GM12873 (cell line): ENCODE results near the gene TUBB.
A peak's percentile ranks its signal among the peaks of the same experiment; 100 is the strongest.

Experiments used
- TF ChIP-seq, protein P1 (sequence below): IDR thresholded peaks from 2 replicates; pipeline ENCODE4 v1.5.1; 2012; ENCODE audit warnings: low read depth, mild to moderate bottlenecking, moderate library complexity, low read length, control low read depth; ENCODE audit not compliant: insufficient read depth; ENCODE audit errors: missing control alignments

TUBB gene

DNA sequence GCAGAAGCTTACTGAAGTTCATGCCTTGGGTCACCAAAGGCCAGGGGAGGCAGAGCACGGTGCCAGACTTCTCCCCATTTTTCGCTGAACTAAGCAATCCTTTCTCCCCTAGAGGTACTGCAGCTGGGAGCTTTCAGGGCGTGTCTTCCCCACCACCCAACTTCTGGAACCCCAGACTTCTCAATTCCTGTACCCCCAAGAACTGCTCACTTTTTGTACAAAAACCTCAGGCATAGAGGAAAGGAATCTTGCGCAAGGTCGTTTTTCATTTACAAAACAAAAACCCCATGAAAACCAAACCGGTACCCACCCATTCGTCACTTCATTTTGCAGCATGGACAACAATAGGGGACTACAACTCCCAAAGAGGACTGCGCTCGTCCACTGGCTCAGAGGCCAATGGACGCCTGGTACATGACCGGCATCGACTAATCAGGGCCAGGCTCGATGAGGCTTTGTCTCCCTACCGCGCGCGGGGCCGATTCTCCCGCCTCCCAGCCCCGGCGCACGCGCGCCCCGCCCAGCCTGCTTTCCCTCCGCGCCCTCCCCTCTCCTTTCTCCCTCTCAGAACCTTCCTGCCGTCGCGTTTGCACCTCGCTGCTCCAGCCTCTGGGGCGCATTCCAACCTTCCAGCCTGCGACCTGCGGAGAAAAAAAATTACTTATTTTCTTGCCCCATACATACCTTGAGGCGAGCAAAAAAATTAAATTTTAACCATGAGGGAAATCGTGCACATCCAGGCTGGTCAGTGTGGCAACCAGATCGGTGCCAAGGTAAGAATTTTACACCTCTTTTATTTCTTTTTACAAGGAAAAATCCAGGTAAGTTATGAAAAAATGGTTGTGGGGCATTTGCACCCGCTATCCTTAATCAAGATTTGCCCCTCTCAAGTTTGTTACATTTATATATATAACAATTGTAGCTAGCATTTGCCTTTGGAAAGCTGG is at the start of gene TUBB:
TUBB (plus strand) TSS at position 562 of the 947 bp plus-strand sequence; CDS start at position 717, 155 bp downstream.
- TF ChIP-seq, protein P1, sequence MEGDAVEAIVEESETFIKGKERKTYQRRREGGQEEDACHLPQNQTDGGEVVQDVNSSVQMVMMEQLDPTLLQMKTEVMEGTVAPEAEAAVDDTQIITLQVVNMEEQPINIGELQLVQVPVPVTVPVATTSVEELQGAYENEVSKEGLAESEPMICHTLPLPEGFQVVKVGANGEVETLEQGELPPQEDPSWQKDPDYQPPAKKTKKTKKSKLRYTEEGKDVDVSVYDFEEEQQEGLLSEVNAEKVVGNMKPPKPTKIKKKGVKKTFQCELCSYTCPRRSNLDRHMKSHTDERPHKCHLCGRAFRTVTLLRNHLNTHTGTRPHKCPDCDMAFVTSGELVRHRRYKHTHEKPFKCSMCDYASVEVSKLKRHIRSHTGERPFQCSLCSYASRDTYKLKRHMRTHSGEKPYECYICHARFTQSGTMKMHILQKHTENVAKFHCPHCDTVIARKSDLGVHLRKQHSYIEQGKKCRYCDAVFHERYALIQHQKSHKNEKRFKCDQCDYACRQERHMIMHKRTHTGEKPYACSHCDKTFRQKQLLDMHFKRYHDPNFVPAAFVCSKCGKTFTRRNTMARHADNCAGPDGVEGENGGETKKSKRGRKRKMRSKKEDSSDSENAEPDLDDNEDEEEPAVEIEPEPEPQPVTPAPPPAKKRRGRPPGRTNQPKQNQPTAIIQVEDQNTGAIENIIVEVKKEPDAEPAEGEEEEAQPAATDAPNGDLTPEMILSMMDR: peak; percentile 6

DNA sequence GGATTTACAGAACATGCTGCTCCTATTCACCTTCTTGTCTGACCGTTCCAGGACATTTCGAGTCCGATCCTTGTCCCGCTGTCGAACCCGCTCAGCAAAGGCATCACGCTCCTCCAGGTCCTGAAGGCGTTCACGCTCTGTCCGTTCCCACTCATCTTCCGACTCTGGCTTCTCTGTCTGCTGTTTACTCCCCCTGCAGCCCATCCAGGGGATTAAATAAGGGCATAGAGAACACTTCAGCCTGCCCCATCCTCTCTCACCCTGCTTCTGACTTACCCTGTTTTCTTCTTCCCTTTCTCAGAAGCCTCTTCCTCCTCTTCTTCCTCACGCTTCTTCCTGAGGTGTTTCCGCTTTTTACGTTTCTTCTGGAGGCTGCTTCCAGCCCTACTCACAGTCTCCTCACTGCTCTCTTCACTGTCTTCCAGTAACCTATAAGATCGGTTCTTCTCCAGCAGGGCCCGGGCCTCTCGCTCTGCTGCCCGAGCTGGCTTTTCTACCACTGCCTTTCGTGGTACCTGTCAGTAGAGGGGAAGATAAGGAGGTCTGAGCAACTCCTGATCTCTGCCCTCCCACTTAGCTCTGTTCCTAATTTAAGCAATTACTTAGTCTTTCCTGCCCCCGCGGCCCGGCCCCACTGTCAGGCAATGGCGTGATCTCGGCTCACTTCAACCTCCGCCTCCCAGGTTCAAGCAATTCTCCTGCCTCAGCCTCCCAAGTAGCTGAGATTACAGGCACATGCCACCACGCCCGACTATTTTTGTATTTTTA is 49.2 kb upstream of the TUBB start:
- TF ChIP-seq, protein P1: peak; percentile 32

DNA sequence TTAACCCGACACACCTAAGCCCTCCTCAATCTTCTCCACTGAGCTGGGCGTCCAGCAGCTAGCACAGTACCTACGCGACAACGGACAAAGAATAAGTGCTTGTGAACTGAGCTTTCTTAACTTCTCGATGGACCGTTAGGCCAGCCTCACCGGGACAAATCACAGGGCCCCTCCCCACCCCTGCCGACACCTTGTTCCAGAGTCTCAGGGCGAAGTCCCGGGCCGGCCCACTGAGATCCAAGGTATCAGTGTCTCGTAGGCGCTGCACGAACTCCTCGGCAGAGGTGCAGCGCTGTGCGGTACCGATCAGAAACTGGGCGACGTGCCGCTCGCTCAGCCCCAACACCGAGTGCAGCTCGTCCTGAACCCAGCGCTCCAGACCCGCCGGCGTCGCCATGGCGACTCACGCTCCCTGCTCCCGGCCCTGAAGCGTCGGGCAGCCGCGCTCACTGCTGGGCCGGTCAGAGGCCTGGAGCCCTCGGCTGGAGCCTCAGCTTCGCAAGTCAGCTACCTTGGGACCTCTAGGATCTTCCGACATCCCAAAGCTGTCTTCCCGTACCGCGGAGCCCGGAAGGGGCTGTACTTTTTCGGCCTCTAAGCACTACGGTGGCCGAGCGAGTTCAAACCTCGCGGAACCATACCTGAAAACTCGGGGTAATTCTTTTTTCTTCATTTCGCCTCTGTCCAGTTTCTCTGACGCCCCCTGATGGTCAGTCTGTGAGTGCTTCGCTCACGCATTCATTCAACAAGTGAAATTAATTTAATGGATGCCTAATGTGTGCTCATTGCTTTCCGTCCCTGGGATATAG is 47.5 kb upstream of the TUBB start, which contains the start of gene DHX16:
DHX16 (minus strand) TSS at position 562 of the 809 bp plus-strand sequence; CDS start at position 397, 165 bp downstream.
- TF ChIP-seq, protein P1: peak; percentile 78

DNA sequence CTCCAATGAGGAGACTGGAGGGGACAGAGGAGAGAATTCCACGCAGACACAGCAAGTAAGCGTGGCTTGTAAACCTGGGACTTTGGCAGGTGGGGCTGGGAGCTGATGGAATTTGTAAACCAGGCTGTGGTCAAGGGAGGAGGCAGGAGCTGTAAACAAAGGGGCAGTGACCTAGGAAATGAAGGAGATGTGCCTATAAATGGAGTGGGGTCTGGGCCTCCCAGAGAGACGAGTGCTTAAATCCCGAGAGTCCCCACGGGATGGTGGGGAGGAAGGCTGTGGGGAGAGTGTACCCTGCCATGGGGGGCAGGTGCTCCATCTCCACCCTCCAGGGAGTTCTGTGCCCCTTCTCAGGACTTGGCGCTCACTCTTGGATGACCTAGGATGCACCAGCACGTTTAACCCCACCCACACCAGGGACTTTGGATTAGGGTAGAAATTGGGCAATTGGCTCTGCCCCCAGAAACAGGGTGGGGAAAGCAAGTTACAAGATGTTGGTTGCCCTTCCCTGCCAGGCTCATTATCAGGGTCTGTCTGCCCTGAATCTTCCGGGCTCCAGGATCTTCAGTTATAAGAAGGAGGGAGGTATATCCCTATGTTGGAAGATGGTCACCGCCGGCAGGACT is 43.4 kb upstream of the TUBB start:
- TF ChIP-seq, protein P1: no peak

DNA sequence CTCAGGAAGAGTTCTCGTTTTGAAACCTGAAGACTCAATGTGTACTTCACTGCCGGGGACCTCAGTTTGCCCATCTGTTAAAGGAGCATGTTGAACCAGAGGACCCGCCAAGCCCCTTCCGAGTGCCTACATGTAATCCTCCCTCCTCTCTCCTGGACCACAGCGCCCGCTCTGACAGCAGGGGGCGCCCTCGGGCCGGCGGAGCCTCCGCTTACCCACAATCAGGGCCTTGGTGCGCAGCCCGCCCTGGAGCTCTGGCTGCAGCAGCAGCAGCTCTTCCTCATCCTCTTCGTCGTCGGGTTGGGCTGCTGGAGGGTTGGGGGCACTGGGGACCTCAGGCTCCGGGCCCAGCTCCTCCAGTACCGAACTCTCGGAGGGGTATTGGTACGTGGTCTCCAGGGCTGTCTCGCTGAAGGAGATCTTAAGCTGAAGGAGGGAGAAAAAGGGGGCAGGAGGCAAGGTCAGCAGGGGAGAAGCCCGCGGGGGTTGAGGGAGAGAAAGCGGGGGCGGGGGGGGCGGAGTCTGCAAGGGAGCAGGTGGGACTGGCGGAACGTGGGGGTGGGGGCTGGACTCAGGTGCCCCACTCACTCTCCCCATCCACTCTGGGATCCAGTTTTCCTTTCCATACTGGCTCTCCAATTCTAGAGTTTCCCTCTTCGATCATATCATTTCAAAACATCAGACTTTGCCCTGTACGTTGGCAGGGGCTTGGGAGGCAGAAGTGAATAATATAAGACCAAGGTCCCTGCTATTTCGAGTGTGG is 41.0 kb upstream of the TUBB start:
- TF ChIP-seq, protein P1: peak; percentile 96

DNA sequence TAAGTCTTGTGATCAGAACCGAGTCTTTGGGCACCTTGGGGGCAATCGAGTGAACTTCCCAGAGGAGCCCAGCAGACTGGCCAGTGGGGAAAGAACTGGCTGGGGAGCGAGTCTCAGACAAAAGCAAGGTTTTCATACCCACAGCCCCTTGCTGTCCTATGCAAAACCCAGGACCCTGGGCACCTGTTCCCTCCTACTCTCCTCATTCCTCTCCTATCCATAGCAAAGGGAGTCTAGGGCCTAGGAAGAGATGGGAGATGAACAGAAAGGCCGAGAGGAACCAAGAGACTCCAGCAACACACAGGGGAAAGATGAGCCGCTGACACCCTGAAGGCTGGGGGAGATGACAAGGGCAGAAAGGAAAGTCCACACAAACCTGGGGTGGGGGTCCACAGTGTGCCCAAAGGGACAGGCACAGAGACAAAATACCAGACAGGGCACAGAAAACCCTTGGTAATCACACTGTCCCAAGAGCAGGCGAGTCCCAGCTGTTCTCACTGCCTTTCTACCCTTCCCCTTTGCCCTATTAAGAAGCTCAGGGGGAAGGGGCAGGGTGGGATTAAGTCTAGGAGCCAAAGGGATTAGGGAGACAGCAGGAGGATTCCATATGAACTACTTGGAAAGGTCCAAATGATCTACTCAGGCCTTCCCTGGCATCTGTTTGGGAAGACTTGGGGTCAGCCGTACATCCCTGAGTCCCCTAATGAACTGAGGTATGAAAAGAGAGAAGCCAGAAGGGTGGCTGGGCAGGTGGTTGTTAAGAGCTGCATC is 40.2 kb upstream of the TUBB start:
- TF ChIP-seq, protein P1: no peak
